Activated CD4-positive, CD25-positive, alpha-beta regulatory T cell (primary cell): ENCODE results near the gene DUS4L.

Source experiments
- DNase-seq, 4 experiments: peaks; one replicate each; lab custom pipeline; 2025; lab: John Stamatoyannopoulos, UW

The DUS4L gene

DNA sequence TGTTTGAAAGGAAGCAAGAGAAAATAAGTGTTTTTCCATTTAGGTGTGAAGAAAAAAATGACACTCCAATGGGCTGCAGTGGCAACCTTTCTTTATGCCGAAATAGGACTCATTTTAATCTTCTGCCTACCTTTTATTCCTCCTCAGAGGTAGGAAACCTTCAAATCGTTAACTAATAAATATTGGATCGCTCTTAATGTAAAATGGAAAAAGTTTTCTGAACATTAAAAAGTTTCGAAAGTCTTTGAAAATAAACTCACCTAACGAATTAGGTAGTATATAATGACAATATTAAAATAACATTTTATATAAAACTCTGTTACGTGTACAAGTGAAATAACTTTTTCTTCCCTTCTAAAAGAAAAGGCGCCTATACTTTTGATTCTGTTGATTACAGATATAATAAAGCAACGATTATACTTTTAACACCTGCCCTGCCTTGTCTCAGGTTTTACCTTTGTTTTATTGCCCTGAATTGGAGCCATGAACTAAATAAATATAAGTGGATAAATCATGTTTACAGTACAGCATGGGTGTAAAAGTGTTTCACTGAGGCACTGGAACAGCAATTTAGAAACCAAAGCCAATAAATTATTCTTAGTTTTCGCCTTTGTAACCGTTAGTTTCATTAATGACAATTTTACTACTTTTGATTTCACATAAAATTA, 17.1 kb downstream of the DUS4L start:
- no peak for DNase-seq

DNA sequence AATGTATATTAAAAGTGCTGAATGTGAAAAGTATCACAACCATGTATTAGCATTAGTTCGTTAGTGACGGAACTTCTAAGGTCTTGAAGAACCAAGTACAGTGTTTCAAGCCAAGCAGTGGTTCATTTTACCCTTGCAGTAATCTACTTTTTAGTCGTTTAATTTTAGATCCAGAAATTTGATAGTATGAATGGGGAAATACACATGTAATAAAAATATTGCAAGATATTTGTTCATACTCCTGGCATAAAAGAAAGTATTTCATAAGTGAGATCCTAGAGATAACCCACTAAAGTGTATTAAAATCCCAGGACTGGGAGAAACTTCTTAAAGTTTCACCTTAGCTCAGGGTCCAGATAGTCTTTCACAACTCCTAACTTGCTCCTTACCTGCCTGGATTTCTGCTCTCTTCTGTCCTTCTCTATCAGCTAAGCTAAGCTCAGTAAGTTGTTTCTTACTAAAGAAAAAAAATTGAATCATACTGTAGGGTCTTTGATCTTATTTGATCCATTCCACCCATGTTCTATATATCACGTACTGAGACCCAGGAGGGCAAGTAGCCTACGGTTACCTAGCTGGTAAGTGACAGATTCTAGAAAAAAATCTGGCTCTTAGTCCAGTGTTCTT, 17.7 kb downstream of the DUS4L start:
- DNase-seq = no peak

DNA sequence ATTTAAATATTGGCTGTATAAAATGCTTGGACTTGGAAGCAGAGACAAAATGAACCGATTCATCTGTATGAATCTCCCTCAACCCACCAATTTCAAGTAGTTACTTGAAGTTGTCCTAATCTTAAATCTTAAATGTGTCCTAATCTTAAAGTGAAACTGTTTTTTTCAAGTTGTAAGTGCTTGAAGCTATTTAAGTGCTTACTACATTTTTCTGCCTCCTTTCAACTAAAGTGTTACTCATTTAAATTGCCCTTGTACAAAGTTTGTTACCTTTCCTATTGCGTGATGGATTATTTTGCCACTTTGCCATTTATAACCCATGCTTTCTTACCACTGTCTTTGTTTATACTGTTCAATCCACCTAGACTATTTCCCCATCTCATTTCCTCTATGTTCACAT, 19.1 kb downstream of the DUS4L start:
- no peak for DNase-seq

GRCh38 chr7:107584716-107585115, 20.9 kb downstream of the DUS4L start:
- no peak for DNase-seq

- no peak for DNase-seq
These were observed 24.9 kb downstream of the DUS4L start for GRCh38 chr7:107588529-107589130.

- DNase-seq = no peak
These were observed 27.6 kb downstream of the DUS4L start for GRCh38 chr7:107591421-107591820.

DNA sequence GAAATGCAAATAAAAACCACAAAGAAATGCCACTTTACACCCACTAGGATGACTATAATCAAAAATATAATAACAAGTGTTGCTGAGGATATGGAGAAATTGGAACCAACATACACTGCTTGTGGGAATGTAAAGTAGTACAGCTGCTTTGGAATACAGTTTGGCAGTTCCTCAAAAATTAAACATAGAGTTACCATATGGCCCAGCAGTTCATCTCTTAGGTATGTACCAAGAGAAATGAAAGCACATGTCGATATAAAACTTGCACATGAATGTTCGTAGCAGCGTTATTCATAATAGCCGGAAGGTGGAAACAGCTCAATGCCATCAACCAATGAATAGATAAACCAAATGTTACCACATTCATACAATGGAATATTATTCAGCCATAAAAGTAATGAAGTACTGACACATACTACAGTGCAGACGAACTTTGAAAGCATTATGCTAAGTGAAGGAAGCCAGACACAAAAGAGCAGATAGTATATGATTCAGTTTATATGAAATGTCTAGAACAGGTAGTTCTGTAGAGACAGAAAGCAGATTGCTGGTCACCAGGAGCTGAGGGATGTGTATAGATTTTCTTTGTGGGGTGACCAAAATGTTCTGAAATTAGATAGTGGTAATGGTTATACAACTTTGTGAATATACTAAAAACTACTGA, 28.7 kb downstream of the DUS4L start:
- no peak for DNase-seq

DNA sequence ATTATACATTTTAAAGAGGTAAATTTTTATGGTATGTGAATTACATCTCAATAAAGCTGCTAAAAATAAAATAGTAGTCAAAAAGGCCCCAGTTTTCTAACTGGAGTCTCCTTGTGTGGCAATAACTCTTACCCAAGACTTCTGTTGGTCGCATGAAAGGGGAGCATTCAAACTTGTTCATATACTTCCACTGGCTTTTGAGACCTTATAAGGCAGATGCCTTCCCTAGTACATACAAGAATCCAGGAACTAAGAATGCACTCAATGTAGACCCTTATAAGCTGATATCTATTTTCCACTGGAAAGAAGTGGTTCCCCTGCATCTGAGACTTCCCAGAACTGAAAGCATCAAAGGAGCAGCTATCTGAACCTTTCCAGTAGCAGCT, 29.2 kb downstream of the DUS4L start:
- no peak for DNase-seq

- DNase-seq = no peak
These were observed 31.4 kb downstream of the DUS4L start for GRCh38 chr7:107594961-107595737.

DNA sequence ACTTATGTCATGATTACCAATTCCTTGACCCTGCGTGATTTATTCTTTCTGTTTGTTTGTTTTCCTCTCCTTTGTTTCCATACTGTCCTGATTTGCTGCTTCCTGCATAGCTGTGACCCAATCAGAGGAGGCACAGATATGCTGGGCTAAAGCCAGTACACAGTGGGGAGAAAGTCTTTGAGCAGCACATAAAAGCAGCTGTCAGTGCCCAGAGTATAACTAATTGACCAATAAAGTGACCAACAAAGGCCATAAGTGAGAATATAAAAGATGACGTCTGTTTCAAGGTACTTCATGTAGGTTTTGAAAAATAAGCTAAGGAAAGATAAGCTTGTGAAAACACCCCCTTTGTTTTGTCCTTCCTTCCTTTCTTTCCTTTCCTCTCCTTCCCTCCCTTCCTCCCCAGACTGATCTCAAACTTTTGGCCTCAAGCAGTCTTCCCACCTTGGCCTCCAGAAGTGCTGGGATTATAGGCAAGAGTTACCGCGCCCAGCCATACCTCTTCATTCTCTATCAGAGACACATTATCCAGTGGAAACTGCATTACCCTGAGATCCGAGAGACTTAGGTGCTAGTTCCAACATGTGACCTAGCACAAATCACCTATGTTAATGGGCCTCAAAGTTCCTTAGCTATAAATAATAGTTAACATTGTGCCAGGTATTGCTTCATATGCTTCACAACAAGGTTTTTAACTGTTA, 33.3 kb downstream of the DUS4L start:
- no peak for DNase-seq

DNA sequence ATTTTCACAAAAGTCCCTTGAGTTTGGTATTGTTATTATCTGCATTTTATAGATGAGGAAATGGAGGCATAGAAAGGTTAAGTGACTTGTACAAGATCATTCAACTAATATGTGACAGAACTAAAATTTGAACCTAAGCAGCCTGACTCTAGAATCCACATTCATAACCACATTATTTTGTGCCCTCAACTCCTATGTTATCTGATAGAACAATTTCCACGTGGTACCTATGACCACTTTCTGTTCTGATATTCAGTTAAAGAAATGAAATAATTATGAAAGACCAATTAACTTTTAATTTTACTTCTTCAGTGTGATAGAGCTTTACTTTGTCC, 33.8 kb downstream of the DUS4L start:
- no peak for DNase-seq

GRCh38 chr7:107597953-107598352, 34.2 kb downstream of the DUS4L start:
- DNase-seq = no peak

DNA sequence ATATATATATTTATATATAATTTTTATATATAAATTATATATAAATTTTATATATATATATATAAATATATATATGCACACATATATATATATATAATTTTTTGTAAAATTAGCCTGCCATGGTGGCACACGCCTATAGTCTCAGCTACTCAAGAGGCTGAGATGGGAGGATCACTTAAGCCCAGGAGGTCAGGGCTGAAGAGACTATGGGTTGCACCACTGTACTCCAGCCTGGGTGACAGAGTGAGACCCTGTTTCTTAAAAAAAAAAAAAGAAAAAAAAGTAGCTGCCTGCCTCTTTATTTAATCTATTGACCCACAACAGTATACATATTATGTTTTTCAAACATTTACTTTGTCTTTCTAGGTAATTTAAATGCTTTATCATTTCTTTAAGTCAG, 35.5 kb downstream of the DUS4L start:
- no peak for DNase-seq

DNA sequence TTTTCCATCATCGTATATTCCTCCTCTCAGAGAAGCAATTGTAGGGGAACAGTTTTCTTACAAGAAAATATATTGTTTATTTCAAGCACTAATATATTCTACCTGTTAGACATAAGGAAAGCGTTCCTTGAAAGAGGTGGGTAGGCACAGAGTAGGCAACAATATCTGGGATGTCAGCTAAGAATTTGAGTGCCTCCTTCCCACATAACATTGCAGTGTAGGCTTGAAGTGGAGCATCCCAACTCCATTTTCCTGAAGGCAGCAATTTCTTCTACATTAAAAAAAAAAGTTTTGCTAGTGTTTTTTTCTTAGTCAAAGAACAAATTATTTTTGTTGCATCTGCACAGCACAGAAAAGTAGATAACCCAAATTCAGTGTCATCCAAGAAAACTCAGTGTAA, 37.0 kb downstream of the DUS4L start:
- no peak for DNase-seq

DNA sequence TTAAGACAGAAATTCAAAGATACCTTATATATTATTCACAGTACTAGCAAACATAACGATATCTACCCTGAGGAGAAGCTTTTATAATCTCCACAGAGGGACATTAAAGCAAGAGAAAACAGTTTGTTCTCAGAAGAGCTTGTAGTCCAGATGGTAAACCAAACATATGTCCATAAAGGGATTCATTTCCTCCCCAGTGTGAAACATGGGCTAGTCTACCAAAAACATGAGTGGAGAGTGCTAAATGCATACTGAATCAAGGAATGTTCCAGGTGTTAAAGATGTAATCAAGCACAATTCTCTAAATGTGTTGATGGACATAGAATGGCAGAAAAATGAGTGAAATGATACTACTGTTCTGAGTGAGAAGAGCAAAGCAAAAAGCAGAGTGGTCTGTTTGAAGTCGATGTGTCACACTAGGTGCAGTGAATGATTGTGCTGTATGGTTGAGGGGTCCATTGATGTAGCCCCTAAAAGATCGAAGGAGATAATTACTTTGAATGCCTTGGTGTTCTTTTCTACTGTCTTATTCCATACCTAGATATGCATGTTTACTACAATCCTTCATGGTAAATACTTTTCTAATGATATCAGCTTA, 41.5 kb downstream of the DUS4L start:
- DNase-seq = no peak

GRCh38 chr7:107606303-107606702, 42.5 kb downstream of the DUS4L start:
- DNase-seq = no peak

GRCh38 chr7:107609811-107610261, 46.1 kb downstream of the DUS4L start:
- no peak for DNase-seq

DNA sequence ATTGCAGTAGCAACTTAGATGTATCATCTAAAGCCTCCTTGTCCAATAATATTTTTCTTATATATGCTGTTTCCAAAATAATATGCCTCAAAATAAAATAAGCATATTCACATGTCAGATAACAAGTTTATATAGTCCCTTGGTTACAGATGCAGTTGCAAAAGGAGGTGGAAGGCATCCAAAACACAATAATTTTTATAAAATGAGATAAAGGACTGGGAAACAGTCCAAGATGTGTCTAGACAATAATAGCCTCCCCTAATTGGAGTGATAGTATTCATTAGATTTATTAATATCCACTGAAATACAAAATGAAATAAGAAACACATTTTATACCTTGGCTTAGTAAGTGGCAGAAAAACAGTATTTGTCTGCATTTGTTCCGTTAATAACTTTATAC, 46.6 kb downstream of the DUS4L start:
- no peak for DNase-seq

DNA sequence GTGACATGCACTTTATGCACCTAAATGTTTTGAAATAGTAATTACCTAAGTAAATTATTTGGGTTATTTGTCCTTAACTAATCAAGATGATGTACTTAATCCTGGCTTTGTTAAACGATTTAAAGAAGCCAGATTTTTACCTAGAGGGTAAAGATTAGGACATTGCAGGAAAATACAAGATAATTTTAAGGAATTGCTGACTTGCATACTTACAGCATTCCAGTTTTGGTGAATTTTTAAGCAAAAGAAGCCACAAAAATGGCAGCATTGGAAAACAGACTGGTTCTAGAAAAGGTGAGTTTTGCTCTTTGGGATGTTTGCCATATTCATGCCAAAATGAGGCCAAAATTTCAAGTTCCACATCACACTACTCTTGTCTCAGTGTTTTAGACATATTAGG, 49.7 kb downstream of the DUS4L start:
- DNase-seq = no peak

GRCh38 chr7:107613948-107614347, 50.2 kb downstream of the DUS4L start:
- no peak for DNase-seq

- no peak for DNase-seq
These were observed 50.7 kb downstream of the DUS4L start for GRCh38 chr7:107614425-107614824.
